COLO668 (cell line): ENCODE measurements around the gene C1orf105.

Experiments
- DNase-seq: peaks from one replicate; lab custom pipeline; 2025; ENCODE audit not compliant: unreplicated experiment; lab: John Stamatoyannopoulos, UW

The C1orf105 gene

GRCh38 chr1:172395576-172395975, 24.9 kb upstream of the C1orf105 start:
- DNase-seq, result no peak

- DNase-seq, result no peak
These were observed 23.3 kb upstream of the C1orf105 start for GRCh38 chr1:172397221-172397620.

GRCh38 chr1:172397633-172398032, 22.9 kb upstream of the C1orf105 start:
- no peak for DNase-seq

GRCh38 chr1:172398193-172398592, 22.3 kb upstream of the C1orf105 start:
- DNase-seq, result no peak

- no peak for DNase-seq
These were observed 21.3 kb upstream of the C1orf105 start for GRCh38 chr1:172398970-172399755.

GRCh38 chr1:172399756-172400721, 20.4 kb upstream of the C1orf105 start:
- no peak for DNase-seq

- no peak for DNase-seq
These were observed 19.8 kb upstream of the C1orf105 start for GRCh38 chr1:172400722-172401105.

- no peak for DNase-seq
These were observed 19.0 kb upstream of the C1orf105 start for GRCh38 chr1:172401477-172401876.

GRCh38 chr1:172401892-172402291, 18.6 kb upstream of the C1orf105 start:
- DNase-seq, result no peak

GRCh38 chr1:172402878-172403569, 17.5 kb upstream of the C1orf105 start:
- no peak for DNase-seq

- DNase-seq, result no peak
These were observed 16.4 kb upstream of the C1orf105 start for GRCh38 chr1:172404121-172404520.

- DNase-seq, result no peak
These were observed 14.6 kb upstream of the C1orf105 start for GRCh38 chr1:172405912-172406311.

- no peak for DNase-seq
These were observed 13.5 kb upstream of the C1orf105 start for GRCh38 chr1:172406968-172407367.

GRCh38 chr1:172408958-172409357, 11.5 kb upstream of the C1orf105 start:
- no peak for DNase-seq

- DNase-seq, result no peak
These were observed 10.5 kb upstream of the C1orf105 start for GRCh38 chr1:172410027-172410426.

GRCh38 chr1:172411791-172412338, 8.6 kb upstream of the C1orf105 start:
- DNase-seq, result no peak

- DNase-seq, result no peak
These were observed 6.2 kb upstream of the C1orf105 start for GRCh38 chr1:172414331-172414730.

GRCh38 chr1:172416496-172417035, 3.9 kb upstream of the C1orf105 start:
- no peak for DNase-seq

- DNase-seq, result no peak
These were observed 2.9 kb upstream of the C1orf105 start for GRCh38 chr1:172417557-172417956.

- no peak for DNase-seq
These were observed 1.6 kb downstream of the C1orf105 start for GRCh38 chr1:172421974-172422604.
